IMR-90 (cell line): ENCODE data around the gene OXSR1. TPM values are rescaled to one million over a fixed set of nuclear protein-coding genes. Genes with fewer than 3 reads are reported as not detected.

Source experiments
- ATAC-seq: fragments of 200-7000 bp; cut with Tn5 transposase; 2 replicates; pipeline ENCODE4 v1.9.1; 2020; ENCODE audit warnings: low read depth, mild to moderate bottlenecking, moderate library complexity
- BruUV-seq: library from RNA; stranded (reverse); fragments of 400-500 nt; replicated peaks from 2 replicates; lab custom pipeline; 2021; lab: Mats Ljungman, UMichigan
- CTCF ChIA-PET: fragments of 300-600 bp; formaldehyde crosslinking; extraction: SDS; loops from one replicate; lab custom pipeline; 2021; ENCODE audit warnings: antibody characterized with exemption; lab: Yijun Ruan, JAX
- POLR2A ChIA-PET: fragments of 300-600 bp; sonication (Branson Sonifier 250); formaldehyde crosslinking; loops from one replicate; lab custom pipeline; 2022; ENCODE audit warnings: antibody characterized with exemption; ENCODE audit not compliant: unreplicated experiment; lab: Charles Lee
- DNase-seq: peaks from one replicate; pipeline ENCODE4 v3.0.0; 2013
- H2AFZ ChIP-seq: replicated peaks from 2 replicates; pipeline ENCODE3; 2013; ENCODE audit warnings: low read length, mild to moderate bottlenecking; ENCODE audit not compliant: poor library complexity
- H2AK5ac ChIP-seq: 2 replicates; pipeline ENCODE4 v1.6.1; 2013; ENCODE audit warnings: low read depth, low read length, inconsistent platforms
- H2AK9ac ChIP-seq: replicated peaks from 2 replicates; pipeline ENCODE3; 2013; ENCODE audit warnings: mild to moderate bottlenecking, low read depth, low read length, moderate library complexity; ENCODE audit not compliant: poor library complexity
- H2BK120ac ChIP-seq: 2 replicates; pipeline ENCODE4 v1.6.1; 2013; ENCODE audit warnings: low read depth, low read length, inconsistent platforms
- H2BK15ac ChIP-seq: 3 replicates; pipeline ENCODE4 v1.6.1; 2013; ENCODE audit warnings: low read depth, low read length, inconsistent platforms
- H2BK20ac ChIP-seq: 2 replicates; pipeline ENCODE4 v1.6.1; 2013; ENCODE audit warnings: low read depth, mild to moderate bottlenecking, inconsistent platforms, low read length, moderate library complexity
- H2BK5ac ChIP-seq: 2 replicates; pipeline ENCODE4 v1.6.1; 2013; ENCODE audit warnings: mild to moderate bottlenecking, low read depth, low read length, inconsistent platforms; ENCODE audit not compliant: poor library complexity, severe bottlenecking
- H3K14ac ChIP-seq: replicated peaks from 2 replicates; pipeline ENCODE4 v1.6.1; 2013; ENCODE audit warnings: low read depth, low read length, inconsistent platforms
- H3K18ac ChIP-seq: 2 replicates; pipeline ENCODE4 v1.6.1; 2013; ENCODE audit warnings: low read depth, low read length, control low read depth
- H3K23ac ChIP-seq: 2 replicates; pipeline ENCODE4 v1.6.1; 2013; ENCODE audit warnings: low read depth, low read length, inconsistent platforms
- H3K27ac ChIP-seq: 2 replicates; pipeline ENCODE4 v1.5.1; 2013; ENCODE audit warnings: mild to moderate bottlenecking, control low read depth, low read length; ENCODE audit not compliant: insufficient read depth
- H3K27me3 ChIP-seq: 2 replicates; pipeline ENCODE4 v1.6.1; 2013; ENCODE audit warnings: low read length; ENCODE audit not compliant: control insufficient read depth, insufficient read depth
- H3K36me3 ChIP-seq: 2 replicates; pipeline ENCODE4 v1.6.1; 2013; ENCODE audit warnings: low read length, mixed read lengths; ENCODE audit not compliant: control insufficient read depth, insufficient read depth
- H3K4ac ChIP-seq: 2 replicates; pipeline ENCODE4 v1.6.1; 2013; ENCODE audit warnings: low read depth, low read length, inconsistent platforms
- H3K4me1 ChIP-seq: 2 replicates; pipeline ENCODE4 v1.6.1; 2013; ENCODE audit warnings: low read length, mixed read lengths; ENCODE audit not compliant: control insufficient read depth, insufficient read depth
- H3K4me2 ChIP-seq: 2 replicates; pipeline ENCODE4 v1.6.1; 2013; ENCODE audit warnings: low read depth, mild to moderate bottlenecking, control low read depth, low read length, moderate library complexity
- H3K4me3 ChIP-seq: 2 replicates; pipeline ENCODE4 v1.5.1; 2013; ENCODE audit warnings: low read depth, mild to moderate bottlenecking, control low read depth, low read length, moderate library complexity; ENCODE audit not compliant: insufficient read depth
- H3K56ac ChIP-seq: 2 replicates; pipeline ENCODE4 v1.6.1; 2013; ENCODE audit warnings: low read length, inconsistent platforms; ENCODE audit not compliant: insufficient read depth; ENCODE audit errors: extremely low read depth
- H3K79me1 ChIP-seq, 2 experiments: 2 replicates each; pipeline ENCODE4 v1.6.1; 2013; ENCODE audit warnings: low read length in 2 of 2, inconsistent platforms in 1 of 2, low read depth in 1 of 2
- H3K9ac ChIP-seq: 2 replicates; pipeline ENCODE4 v1.6.1; 2013; ENCODE audit warnings: low read depth, low read length, control low read depth
- H3K9me1 ChIP-seq: 2 replicates; pipeline ENCODE4 v1.6.1; 2013; ENCODE audit warnings: low read length, inconsistent platforms; ENCODE audit not compliant: insufficient read depth
- H3K9me3 ChIP-seq: 2 replicates; pipeline ENCODE4 v1.6.1; 2013; ENCODE audit warnings: low read length; ENCODE audit not compliant: control insufficient read depth, insufficient read depth
- H4K20me1 ChIP-seq: 2 replicates; pipeline ENCODE4 v1.6.1; 2013; ENCODE audit warnings: low read length, inconsistent platforms; ENCODE audit not compliant: insufficient read depth
- H4K5ac ChIP-seq: 2 replicates; pipeline ENCODE4 v1.6.1; 2013; ENCODE audit warnings: mild to moderate bottlenecking, low read depth, low read length, control low read depth
- H4K8ac ChIP-seq, 2 experiments: 2 replicates each; pipeline ENCODE4 v1.6.1; 2013; ENCODE audit warnings: low read depth in 2 of 2, low read length in 2 of 2, control low read depth in 1 of 2, inconsistent platforms in 1 of 2
- H4K91ac ChIP-seq: 2 replicates; pipeline ENCODE4 v1.6.1; 2013; ENCODE audit warnings: low read depth, low read length, inconsistent platforms; ENCODE audit not compliant: insufficient read depth
- BHLHE40 ChIP-seq: fragments of 150-350 bp; IDR thresholded peaks from 2 replicates; pipeline ENCODE4 v1.6.1; 2016; ENCODE audit warnings: mild to moderate bottlenecking, low read depth, low read length
- CEBPB ChIP-seq: IDR thresholded peaks from 2 replicates; pipeline ENCODE4 v1.6.1; 2012; ENCODE audit warnings: low read depth, low read length, improper control_type of control experiment
- CHD1 ChIP-seq: IDR thresholded peaks from 2 replicates; pipeline ENCODE4 v1.6.1; 2012; ENCODE audit warnings: low read depth, low read length, improper control_type of control experiment
- FOS ChIP-seq: fragments of 150-350 bp; IDR thresholded peaks from 2 replicates; pipeline ENCODE4 v1.6.1; 2016; ENCODE audit warnings: low read depth, low read length
- MAFK ChIP-seq: IDR thresholded peaks from 2 replicates; pipeline ENCODE4 v1.6.1; 2012; ENCODE audit warnings: low read depth, low read length, improper control_type of control experiment
- MAZ ChIP-seq: IDR thresholded peaks from 2 replicates; pipeline ENCODE4 v1.6.1; 2012; ENCODE audit warnings: low read depth, mild to moderate bottlenecking, low read length, improper control_type of control experiment, moderate library complexity, borderline replicate concordance
- MXI1 ChIP-seq: IDR thresholded peaks from 2 replicates; pipeline ENCODE4 v1.6.1; 2012; ENCODE audit warnings: low read depth, mild to moderate bottlenecking, low read length, moderate library complexity, borderline replicate concordance
- NFE2L2 ChIP-seq: fragments of 150-350 bp; IDR thresholded peaks from 2 replicates; pipeline ENCODE4 v1.6.1; 2016; ENCODE audit warnings: low read depth, mild to moderate bottlenecking, low read length
- POLR2A ChIP-seq: IDR thresholded peaks from 2 replicates; pipeline ENCODE4 v1.6.1; 2012; ENCODE audit warnings: mild to moderate bottlenecking, low read depth, low read length
- RAD21 ChIP-seq: IDR thresholded peaks from 2 replicates; pipeline ENCODE4 v1.6.1; 2012; ENCODE audit warnings: low read length, improper control_type of control experiment
- RCOR1 ChIP-seq: IDR thresholded peaks from 2 replicates; pipeline ENCODE4 v1.6.1; 2012; ENCODE audit warnings: mild to moderate bottlenecking, low read length, improper control_type of control experiment; ENCODE audit not compliant: insufficient replicate concordance
- RFX5 ChIP-seq: IDR thresholded peaks from 2 replicates; pipeline ENCODE4 v1.8.0; 2012; ENCODE audit warnings: low read depth, mild to moderate bottlenecking, low read length, moderate library complexity
- SMC3 ChIP-seq: fragments of 150-350 bp; IDR thresholded peaks from 2 replicates; pipeline ENCODE4 v1.6.1; 2016; ENCODE audit warnings: low read depth, mild to moderate bottlenecking, antibody characterized with exemption, low read length, moderate library complexity
- WGBS, 2 experiments: methylation state at CpG; one replicate each; pipeline versions ENCODE4 v1.1.5 to v1.1.7; 2013; ENCODE audit warnings: missing lambda C conversion rate in 2 of 2; ENCODE audit not compliant: insufficient read length in 1 of 2; ENCODE audit errors: extremely low coverage in 2 of 2; 5-methylcytosine and 5-hydroxymethylcytosine counted together
- dilution Hi-C: fragments of 300-500 bp; cut with HindIII; formaldehyde crosslinking; loops from one replicate; pipeline ENCODE4 v1.14.3; 2018; ENCODE audit warnings: low sequenced_read_pairs; ENCODE audit not compliant: unreplicated experiment
- in situ Hi-C: fragments of 300-500 bp; cut with MboI; formaldehyde crosslinking; loops from 3 replicates; pipeline ENCODE4 v1.14.3; 2019; ENCODE audit warnings: low sequenced_read_pairs, inconsistent platforms, mixed read lengths
- intact Hi-C: fragments of 100-400 bp; cut with micrococcal nuclease; formaldehyde crosslinking; loops from 2 replicates; pipeline ENCODE4 v1.10.0; 2022
- polyA plus RNA-seq, 3 experiments: library from polyadenylated mRNA; depleted of rRNA; stranded (reverse); fragments of >200 nt; gene quantifications; 2 replicates each; pipeline ENCODE4 v1.2.3, GENCODE V29; 2012; ENCODE audit warnings: low replicate concordance in 1 of 3
- total RNA-seq: library from RNA; depleted of rRNA; stranded (reverse); fragments of >200 nt; gene quantifications from 2 replicates; pipeline ENCODE4 v1.2.3, GENCODE V29; 2012
- TF ChIP-seq, protein P1 (sequence below): fragments of 150-350 bp; IDR thresholded peaks from 2 replicates; pipeline ENCODE4 v1.6.1; 2017; ENCODE audit warnings: mild to moderate bottlenecking, antibody characterized with exemption, low read length, low read depth
- TF ChIP-seq, protein P2 (sequence below): fragments of 150-350 bp; IDR thresholded peaks from 2 replicates; pipeline ENCODE4 v1.6.1; 2016; ENCODE audit warnings: low read depth, mild to moderate bottlenecking, low read length, moderate library complexity, borderline replicate concordance
- TF ChIP-seq, protein P3 (sequence below): conservative IDR thresholded peaks from 2 replicates; pipeline ENCODE4 v1.5.1; 2012; ENCODE audit warnings: mild to moderate bottlenecking, low read depth, low read length, improper control_type of control experiment

The OXSR1 gene
- total and polyA plus RNA-seq, 2 of the 4 experiments (the other 2 are of a cell fraction): 32.9 to 37.6 TPM

DNA sequence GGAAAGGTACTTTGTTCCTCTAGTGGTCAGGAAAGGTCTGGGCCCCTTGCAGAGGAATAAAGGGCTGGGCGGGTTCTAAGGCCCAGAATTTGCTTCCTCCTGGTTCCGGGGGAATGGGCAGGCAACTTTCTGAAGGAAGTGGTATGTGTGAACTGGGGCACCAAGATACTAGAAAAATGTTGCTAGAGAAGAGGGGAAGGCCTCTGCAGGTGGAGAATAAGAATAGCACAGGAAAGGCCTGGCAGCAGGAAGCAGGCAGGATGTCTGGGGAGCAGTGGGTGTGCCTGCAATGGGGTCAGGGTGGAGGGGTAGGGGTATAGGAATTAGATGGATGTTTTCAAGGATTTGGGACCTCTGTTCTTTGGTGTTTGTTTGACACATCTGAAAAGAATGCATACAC, 102.3 kb downstream of the OXSR1 start:
- in situ Hi-C loops: no loop called here

More for the DNA sequence above, 102.3 kb downstream of the OXSR1 start:
- 0 out of 4 replicates have a peak, but pooled peaks cover 0 to 5% of the 10 kb centered on the region in 2 experiments for H3K79me1 ChIP-seq
- no peak overlapping the region for H2AFZ ChIP-seq
- POLR2A ChIA-PET: no interaction called here
- intact Hi-C loops (no loop called here), dilution Hi-C loops (no loop called here)
- no CpG with 5 or more reads among the region's 2 CpGs for WGBS, 2 experiments
- no peak overlapping the region for H3K23ac ChIP-seq
- no peaks in the 10 kb centered on the region for H3K9me3 ChIP-seq
- H3K27me3 ChIP-seq: no peaks in the 10 kb centered on the region
- no peak overlapping the region for H3K9ac ChIP-seq
- no peaks in the 10 kb centered on the region for H4K20me1 ChIP-seq
- no peak overlapping the region for H2BK5ac ChIP-seq
- DNase-seq: no peak
- peaks cover 1% of the 10 kb centered on the region; the same call in 1 of the 2 replicates for H3K36me3 ChIP-seq
- no peak overlapping the region for H3K4me2 ChIP-seq
- no peak overlapping the region for H3K4ac ChIP-seq
- H3K4me1 ChIP-seq: no peaks in the 10 kb centered on the region; the same call in 1 of the 2 replicates
- BruUV-seq: no TSS peak
- no peak overlapping the region for H3K14ac ChIP-seq
- no peak overlapping the region for H2BK120ac ChIP-seq
- H3K18ac ChIP-seq: no peak overlapping the region
- no peak overlapping the region for H3K27ac ChIP-seq
- H3K9me1 ChIP-seq: peaks cover 16% of the 10 kb centered on the region
- H4K5ac ChIP-seq: no peak overlapping the region
- no peak overlapping the region for H2BK20ac ChIP-seq
- no peak overlapping the region for H3K56ac ChIP-seq
- ATAC-seq: no peak
- no peak overlapping the region for H4K8ac ChIP-seq
- TF ChIP-seq MXI1 (no peak), FOS (no peak), SMC3 (no peak), RFX5 (no peak), CEBPB (no peak), POLR2A (no peak), NFE2L2 (no peak), RCOR1 (no peak), BHLHE40 (no peak), RAD21 (no peak), CHD1 (no peak), MAZ (no peak), MAFK (no peak)
- TF ChIP-seq, protein P1, sequence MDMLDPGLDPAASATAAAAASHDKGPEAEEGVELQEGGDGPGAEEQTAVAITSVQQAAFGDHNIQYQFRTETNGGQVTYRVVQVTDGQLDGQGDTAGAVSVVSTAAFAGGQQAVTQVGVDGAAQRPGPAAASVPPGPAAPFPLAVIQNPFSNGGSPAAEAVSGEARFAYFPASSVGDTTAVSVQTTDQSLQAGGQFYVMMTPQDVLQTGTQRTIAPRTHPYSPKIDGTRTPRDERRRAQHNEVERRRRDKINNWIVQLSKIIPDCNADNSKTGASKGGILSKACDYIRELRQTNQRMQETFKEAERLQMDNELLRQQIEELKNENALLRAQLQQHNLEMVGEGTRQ: no peak
- TF ChIP-seq, protein P2, sequence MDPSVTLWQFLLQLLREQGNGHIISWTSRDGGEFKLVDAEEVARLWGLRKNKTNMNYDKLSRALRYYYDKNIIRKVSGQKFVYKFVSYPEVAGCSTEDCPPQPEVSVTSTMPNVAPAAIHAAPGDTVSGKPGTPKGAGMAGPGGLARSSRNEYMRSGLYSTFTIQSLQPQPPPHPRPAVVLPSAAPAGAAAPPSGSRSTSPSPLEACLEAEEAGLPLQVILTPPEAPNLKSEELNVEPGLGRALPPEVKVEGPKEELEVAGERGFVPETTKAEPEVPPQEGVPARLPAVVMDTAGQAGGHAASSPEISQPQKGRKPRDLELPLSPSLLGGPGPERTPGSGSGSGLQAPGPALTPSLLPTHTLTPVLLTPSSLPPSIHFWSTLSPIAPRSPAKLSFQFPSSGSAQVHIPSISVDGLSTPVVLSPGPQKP: no peak
- TF ChIP-seq, protein P3, sequence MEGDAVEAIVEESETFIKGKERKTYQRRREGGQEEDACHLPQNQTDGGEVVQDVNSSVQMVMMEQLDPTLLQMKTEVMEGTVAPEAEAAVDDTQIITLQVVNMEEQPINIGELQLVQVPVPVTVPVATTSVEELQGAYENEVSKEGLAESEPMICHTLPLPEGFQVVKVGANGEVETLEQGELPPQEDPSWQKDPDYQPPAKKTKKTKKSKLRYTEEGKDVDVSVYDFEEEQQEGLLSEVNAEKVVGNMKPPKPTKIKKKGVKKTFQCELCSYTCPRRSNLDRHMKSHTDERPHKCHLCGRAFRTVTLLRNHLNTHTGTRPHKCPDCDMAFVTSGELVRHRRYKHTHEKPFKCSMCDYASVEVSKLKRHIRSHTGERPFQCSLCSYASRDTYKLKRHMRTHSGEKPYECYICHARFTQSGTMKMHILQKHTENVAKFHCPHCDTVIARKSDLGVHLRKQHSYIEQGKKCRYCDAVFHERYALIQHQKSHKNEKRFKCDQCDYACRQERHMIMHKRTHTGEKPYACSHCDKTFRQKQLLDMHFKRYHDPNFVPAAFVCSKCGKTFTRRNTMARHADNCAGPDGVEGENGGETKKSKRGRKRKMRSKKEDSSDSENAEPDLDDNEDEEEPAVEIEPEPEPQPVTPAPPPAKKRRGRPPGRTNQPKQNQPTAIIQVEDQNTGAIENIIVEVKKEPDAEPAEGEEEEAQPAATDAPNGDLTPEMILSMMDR: no peak
- no peak overlapping the region for H2BK15ac ChIP-seq
- no peak overlapping the region for H2AK9ac ChIP-seq
- CTCF ChIA-PET: no interaction called here
- H3K4me3 ChIP-seq: no peak overlapping the region
- no peak overlapping the region for H2AK5ac ChIP-seq
- H4K91ac ChIP-seq: no peak overlapping the region
